ENCODE results near the gene DACT2.

DACT2 gene

DNA sequence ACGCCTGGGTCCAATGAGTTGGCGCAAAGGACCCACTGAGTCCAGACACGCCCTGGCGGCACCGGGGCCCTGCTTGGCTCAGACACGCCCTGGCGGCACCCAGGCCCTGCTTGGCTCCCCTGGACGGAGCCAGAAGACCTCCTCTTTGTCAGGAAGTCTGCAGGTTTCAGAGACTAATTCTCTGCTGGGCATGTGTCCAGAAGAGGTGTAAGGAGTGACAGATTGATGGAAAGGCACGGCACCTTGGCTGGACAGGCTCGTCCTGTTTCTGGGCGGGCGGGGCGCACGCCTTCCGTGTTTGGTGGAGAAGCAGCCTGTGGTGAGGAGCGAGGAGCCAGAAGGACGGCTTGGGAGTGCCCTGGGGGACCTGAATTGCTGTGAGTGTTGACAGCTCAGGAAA is 23.1 kb upstream of the DACT2 start:
- DNase-seq = no peak
- Histone ChIP-seq H3K4me1 (ENCODE audit: insufficient read depth, low read length) (no peaks in the 10 kb centered on the region), H3K9me3 (ENCODE audit: insufficient read depth, low read length, severe bottlenecking) (no peaks in the 10 kb centered on the region), H3K9ac (ENCODE audit: low read depth, low read length) (no peak overlapping the region), H3K4me3 (ENCODE audit: low read depth in 1 of 2, low read length in 2 of 2) (no peak overlapping the region), H3K36me3 (ENCODE audit: insufficient read depth, low read length) (no peaks in the 10 kb centered on the region), H2AFZ (ENCODE audit: low read depth, low read length) (no peak overlapping the region), H3K79me2 (ENCODE audit: insufficient read depth, low read length) (no peaks in the 10 kb centered on the region), H3K27me3 (ENCODE audit: insufficient read depth, low read length, poor library complexity) (no peaks in the 10 kb centered on the region), H4K20me1 (ENCODE audit: insufficient read depth, low read length) (no peaks in the 10 kb centered on the region), H3K27ac (ENCODE audit: low read length) (no peak overlapping the region), H3K4me2 (ENCODE audit: insufficient read depth, low read length) (no peak overlapping the region)
- TF ChIP-seq EZH2 (IDR thresholded peaks at IDR 0.05; ENCODE audit: borderline replicate concordance, low read depth, low read length, severe bottlenecking) (no peak), CTCF (IDR thresholded peaks at IDR 0.05; ENCODE audit: borderline replicate concordance, extremely low read depth, low read length, poor library complexity, severe bottlenecking) (no peak)
- ATAC-seq (ENCODE audit: insufficient read depth, low read depth) = no peak

GRCh38 chr6:168341280-168341900 is 21.8 kb upstream of the DACT2 start:
- H3K4me2 ChIP-seq (ENCODE audit: insufficient read depth, low read length) = no peak overlapping the region
- H2AFZ ChIP-seq (ENCODE audit: low read depth, low read length) = no peak overlapping the region
- H3K36me3 ChIP-seq (ENCODE audit: insufficient read depth, low read length) = no peaks in the 10 kb centered on the region
- no peaks in the 10 kb centered on the region for H3K9me3 ChIP-seq (ENCODE audit: insufficient read depth, low read length, severe bottlenecking)
- H3K4me3 ChIP-seq (ENCODE audit: low read depth in 1 of 2, low read length in 2 of 2) = no peak overlapping the region
- TF ChIP-seq CTCF (IDR thresholded peaks at IDR 0.05; ENCODE audit: borderline replicate concordance, extremely low read depth, low read length, poor library complexity, severe bottlenecking) (no peak), EZH2 (IDR thresholded peaks at IDR 0.05; ENCODE audit: borderline replicate concordance, low read depth, low read length, severe bottlenecking) (no peak)
- no peaks in the 10 kb centered on the region for H3K79me2 ChIP-seq (ENCODE audit: insufficient read depth, low read length)
- H3K27ac ChIP-seq (ENCODE audit: low read length) = no peak overlapping the region
- DNase-seq = no peak
- H3K4me1 ChIP-seq (ENCODE audit: insufficient read depth, low read length) = no peaks in the 10 kb centered on the region
- H3K9ac ChIP-seq (ENCODE audit: low read depth, low read length) = no peak overlapping the region
- H3K27me3 ChIP-seq (ENCODE audit: insufficient read depth, low read length, poor library complexity) = no peaks in the 10 kb centered on the region
- no peaks in the 10 kb centered on the region for H4K20me1 ChIP-seq (ENCODE audit: insufficient read depth, low read length)
- no peak for ATAC-seq (ENCODE audit: insufficient read depth, low read depth)

- no peak overlapping the region for H3K27ac ChIP-seq (ENCODE audit: low read length)
- H3K4me3 ChIP-seq (ENCODE audit: low read depth in 1 of 2, low read length in 2 of 2) = no peak overlapping the region
- H3K36me3 ChIP-seq (ENCODE audit: insufficient read depth, low read length) = no peaks in the 10 kb centered on the region
- DNase-seq (no peak), ATAC-seq (ENCODE audit: insufficient read depth, low read depth) (no peak)
- H3K9me3 ChIP-seq (ENCODE audit: insufficient read depth, low read length, severe bottlenecking) = no peaks in the 10 kb centered on the region
- no peak overlapping the region for H3K9ac ChIP-seq (ENCODE audit: low read depth, low read length)
- no peaks in the 10 kb centered on the region for H3K4me1 ChIP-seq (ENCODE audit: insufficient read depth, low read length)
- H3K79me2 ChIP-seq (ENCODE audit: insufficient read depth, low read length) = no peaks in the 10 kb centered on the region
- no peak overlapping the region for H3K4me2 ChIP-seq (ENCODE audit: insufficient read depth, low read length)
- no peaks in the 10 kb centered on the region for H4K20me1 ChIP-seq (ENCODE audit: insufficient read depth, low read length)
- no peaks in the 10 kb centered on the region for H3K27me3 ChIP-seq (ENCODE audit: insufficient read depth, low read length, poor library complexity)
- no peak for TF ChIP-seq CTCF (IDR thresholded peaks at IDR 0.05; ENCODE audit: borderline replicate concordance, extremely low read depth, low read length, poor library complexity, severe bottlenecking)
- no peak for TF ChIP-seq EZH2 (IDR thresholded peaks at IDR 0.05; ENCODE audit: borderline replicate concordance, low read depth, low read length, severe bottlenecking)
- no peak overlapping the region for H2AFZ ChIP-seq (ENCODE audit: low read depth, low read length)
These were observed 21.2 kb upstream of the DACT2 start for GRCh38 chr6:168340819-168341218.
